ENCODE measurements around the gene CSF3R. TPM values are rescaled to one million over a fixed set of nuclear protein-coding genes. Genes with fewer than 3 reads are reported as not detected.

Gene CSF3R
- total and polyA plus RNA-seq, 2 experiments from 2014 or later = 19.7 to 22.3 TPM

- Histone ChIP-seq H2AFZ (no peak overlapping the region), H3K9me2 (replicated peaks; ENCODE audit: insufficient read depth) (no peaks in the 10 kb centered on the region), H3K27ac (no peak overlapping the region), H3K4me3 (no peak overlapping the region), H3K79me2 (no peaks in the 10 kb centered on the region), H3K4me1 (ENCODE audit: insufficient read depth) (no peaks in the 10 kb centered on the region), H4K20me1 (ENCODE audit: insufficient read depth, poor library complexity, severe bottlenecking) (no peaks in the 10 kb centered on the region), H3K36me3 (replicated peaks; ENCODE audit: insufficient read depth, low read depth) (no peaks in the 10 kb centered on the region), H3K9me3 (ENCODE audit: low read depth) (no peaks in the 10 kb centered on the region), H3K4me2 (no peak overlapping the region), H3K27me3 (no peaks in the 10 kb centered on the region)
- WGBS (ENCODE audit: low lambda C conversion rate, missing lambda C conversion rate) = 23% methylated on average over 13 of the region's 13 CpGs
- no peak for TF ChIP-seq EZH2 (IDR thresholded peaks at IDR 0.05; ENCODE audit: borderline replicate concordance)
- TF ChIP-seq CTCF (IDR thresholded peaks at IDR 0.05; ENCODE audit: poor library complexity) = peak; percentile 91
- TF ChIP-seq EZH2phosphoT487 (IDR thresholded peaks at IDR 0.05; ENCODE audit: low read depth, severe bottlenecking, unreplicated experiment) = no peak
- peak; percentile 90 for DNase-seq (ENCODE audit: low spot score)
Measured at GRCh38 chr1:36420836-36421317, 61.8 kb downstream of the CSF3R start.

GRCh38 chr1:36420409-36420808 is 62.3 kb downstream of the CSF3R start:
- no peak for DNase-seq (ENCODE audit: low spot score)
- no peaks in the 10 kb centered on the region for H3K9me2 ChIP-seq (replicated peaks; ENCODE audit: insufficient read depth)
- H3K36me3 ChIP-seq (replicated peaks; ENCODE audit: insufficient read depth, low read depth) = no peaks in the 10 kb centered on the region
- no peaks in the 10 kb centered on the region for H3K9me3 ChIP-seq (ENCODE audit: low read depth)
- H3K79me2 ChIP-seq = no peaks in the 10 kb centered on the region
- 79% methylated on average over 5 of the region's 5 CpGs for WGBS (ENCODE audit: low lambda C conversion rate, missing lambda C conversion rate)
- no peaks in the 10 kb centered on the region for H3K4me1 ChIP-seq (ENCODE audit: insufficient read depth)
- H4K20me1 ChIP-seq (ENCODE audit: insufficient read depth, poor library complexity, severe bottlenecking) = no peaks in the 10 kb centered on the region
- H3K4me2 ChIP-seq = no peak overlapping the region
- no peaks in the 10 kb centered on the region for H3K27me3 ChIP-seq
- H2AFZ ChIP-seq = no peak overlapping the region
- TF ChIP-seq EZH2 (IDR thresholded peaks at IDR 0.05; ENCODE audit: borderline replicate concordance) = no peak
- no peak for TF ChIP-seq CTCF (IDR thresholded peaks at IDR 0.05; ENCODE audit: poor library complexity)
- TF ChIP-seq EZH2phosphoT487 (IDR thresholded peaks at IDR 0.05; ENCODE audit: low read depth, severe bottlenecking, unreplicated experiment) = no peak
- H3K27ac ChIP-seq = no peak overlapping the region
- no peak overlapping the region for H3K4me3 ChIP-seq

GRCh38 chr1:36419569-36419968 is 63.1 kb downstream of the CSF3R start:
- H3K79me2 ChIP-seq = no peaks in the 10 kb centered on the region
- no peaks in the 10 kb centered on the region for H3K36me3 ChIP-seq (replicated peaks; ENCODE audit: insufficient read depth, low read depth)
- no peak overlapping the region for H3K4me3 ChIP-seq
- TF ChIP-seq CTCF (IDR thresholded peaks at IDR 0.05; ENCODE audit: poor library complexity) = no peak
- no peak for TF ChIP-seq EZH2 (IDR thresholded peaks at IDR 0.05; ENCODE audit: borderline replicate concordance)
- no peak for TF ChIP-seq EZH2phosphoT487 (IDR thresholded peaks at IDR 0.05; ENCODE audit: low read depth, severe bottlenecking, unreplicated experiment)
- H3K27ac ChIP-seq = no peak overlapping the region
- H3K4me2 ChIP-seq = no peak overlapping the region
- 85% methylated on average over 4 of the region's 4 CpGs for WGBS (ENCODE audit: low lambda C conversion rate, missing lambda C conversion rate)
- H3K9me2 ChIP-seq (replicated peaks; ENCODE audit: insufficient read depth) = no peaks in the 10 kb centered on the region
- DNase-seq (ENCODE audit: low spot score) = no peak
- no peaks in the 10 kb centered on the region for H3K9me3 ChIP-seq (ENCODE audit: low read depth)
- no peaks in the 10 kb centered on the region for H3K4me1 ChIP-seq (ENCODE audit: insufficient read depth)
- H3K27me3 ChIP-seq = no peaks in the 10 kb centered on the region
- H4K20me1 ChIP-seq (ENCODE audit: insufficient read depth, poor library complexity, severe bottlenecking) = no peaks in the 10 kb centered on the region
- H2AFZ ChIP-seq = no peak overlapping the region

- H3K79me2 ChIP-seq = no peaks in the 10 kb centered on the region
- no peak overlapping the region for H3K4me3 ChIP-seq
- no peaks in the 10 kb centered on the region for H3K9me3 ChIP-seq (ENCODE audit: low read depth)
- DNase-seq (ENCODE audit: low spot score) = no peak
- no peak for TF ChIP-seq CTCF (IDR thresholded peaks at IDR 0.05; ENCODE audit: poor library complexity)
- TF ChIP-seq EZH2 (IDR thresholded peaks at IDR 0.05; ENCODE audit: borderline replicate concordance) = no peak
- TF ChIP-seq EZH2phosphoT487 (IDR thresholded peaks at IDR 0.05; ENCODE audit: low read depth, severe bottlenecking, unreplicated experiment) = no peak
- H3K27ac ChIP-seq = no peak overlapping the region
- no peaks in the 10 kb centered on the region for H3K4me1 ChIP-seq (ENCODE audit: insufficient read depth)
- no peaks in the 10 kb centered on the region for H3K36me3 ChIP-seq (replicated peaks; ENCODE audit: insufficient read depth, low read depth)
- H4K20me1 ChIP-seq (ENCODE audit: insufficient read depth, poor library complexity, severe bottlenecking) = no peaks in the 10 kb centered on the region
- H2AFZ ChIP-seq = no peak overlapping the region
- H3K27me3 ChIP-seq = no peaks in the 10 kb centered on the region
- H3K9me2 ChIP-seq (replicated peaks; ENCODE audit: insufficient read depth) = no peaks in the 10 kb centered on the region
- WGBS (ENCODE audit: low lambda C conversion rate, missing lambda C conversion rate) = 92% methylated on average over 3 of the region's 3 CpGs
- no peak overlapping the region for H3K4me2 ChIP-seq
Measured at GRCh38 chr1:36419140-36419539, 63.6 kb downstream of the CSF3R start.

All from hepatocyte (in vitro differentiated cells).